ENCODE data around the gene GNAO1. TPM values are rescaled to one million over a fixed set of nuclear protein-coding genes. Genes with fewer than 3 reads are reported as not detected.

GNAO1 gene
- total RNA-seq, 1 donor: under 0.01 TPM

DNA sequence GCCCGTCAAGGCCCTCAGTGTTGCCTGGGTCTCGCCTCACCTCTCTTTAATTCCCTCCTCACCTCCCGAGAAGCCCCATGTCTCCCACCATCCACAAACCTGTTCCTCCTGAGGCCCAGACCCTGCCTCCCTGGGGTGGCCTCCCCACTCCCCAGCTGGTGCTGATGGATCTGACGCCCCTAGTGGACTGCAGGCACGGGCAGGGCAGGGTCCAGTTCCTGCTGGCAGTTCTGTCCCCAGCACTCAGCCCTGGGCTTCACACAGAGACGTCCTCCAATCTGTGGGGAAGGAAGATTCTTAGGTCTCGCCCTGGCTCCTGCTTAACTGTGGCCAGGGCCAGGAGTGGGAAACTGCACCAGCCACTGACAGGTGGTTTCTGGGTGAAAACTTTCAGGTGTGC lies 125.3 kb downstream of the GNAO1 start:
- no peak overlapping the region for H3K4me3 ChIP-seq (ENCODE audit: low read depth, low read length)
- no peak for TF ChIP-seq CTCF (IDR thresholded peaks at IDR 0.05; ENCODE audit: insufficient read depth, low read depth, low read length)
- no peak for DNase-seq (ENCODE audit: low read depth)

DNA sequence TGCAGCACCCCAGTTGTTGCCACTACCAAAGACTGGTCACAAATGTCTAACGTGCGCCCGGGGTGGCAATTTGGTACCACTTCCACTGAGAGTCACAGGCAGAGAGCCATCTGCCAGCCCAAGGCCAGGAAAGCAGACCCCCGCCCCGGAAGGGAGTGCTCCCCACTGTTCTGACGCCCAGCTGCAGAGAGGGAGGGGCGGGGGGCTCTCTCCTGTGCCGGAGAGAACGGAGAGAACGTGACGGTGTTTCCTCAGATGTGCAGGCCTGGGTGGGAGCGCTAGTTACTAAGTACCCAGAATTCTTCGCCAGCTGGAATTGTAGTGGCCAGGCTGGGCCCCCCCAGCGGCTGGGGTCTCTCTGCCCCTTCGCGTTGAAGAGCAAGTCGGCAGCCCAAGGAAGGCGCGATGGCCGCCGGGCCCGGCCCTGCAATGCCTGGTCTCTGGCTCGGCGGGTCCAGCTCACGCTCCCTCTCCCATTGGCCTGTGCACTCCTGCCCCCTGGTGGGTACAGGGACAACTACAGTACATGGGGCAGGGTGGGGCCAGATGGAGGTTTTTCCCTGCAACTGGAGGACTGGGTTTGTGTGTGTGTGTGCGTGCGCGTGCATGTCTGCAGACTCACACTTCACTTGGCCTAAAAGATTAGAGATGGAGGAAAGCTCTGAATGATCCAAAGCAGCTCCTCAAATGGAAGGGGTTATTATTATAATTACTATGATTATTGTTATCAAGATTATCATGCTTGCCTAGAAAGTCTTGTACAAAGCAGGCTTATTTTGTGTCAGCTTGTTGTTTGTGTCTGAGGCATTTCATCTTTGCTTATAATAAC lies 126.9 kb downstream of the GNAO1 start:
- peak; percentile 69 for DNase-seq (ENCODE audit: low read depth)
- peak; percentile 96 for TF ChIP-seq CTCF (IDR thresholded peaks at IDR 0.05; ENCODE audit: insufficient read depth, low read depth, low read length)
- H3K4me3 ChIP-seq (ENCODE audit: low read depth, low read length): peak overlapping the region; percentile 43

GRCh38 chr16:56318827-56319140 lies 127.5 kb downstream of the GNAO1 start:
- no peak for DNase-seq (ENCODE audit: low read depth)
- no peak overlapping the region for H3K4me3 ChIP-seq (ENCODE audit: low read depth, low read length)
- TF ChIP-seq CTCF (IDR thresholded peaks at IDR 0.05; ENCODE audit: insufficient read depth, low read depth, low read length): no peak

DNA sequence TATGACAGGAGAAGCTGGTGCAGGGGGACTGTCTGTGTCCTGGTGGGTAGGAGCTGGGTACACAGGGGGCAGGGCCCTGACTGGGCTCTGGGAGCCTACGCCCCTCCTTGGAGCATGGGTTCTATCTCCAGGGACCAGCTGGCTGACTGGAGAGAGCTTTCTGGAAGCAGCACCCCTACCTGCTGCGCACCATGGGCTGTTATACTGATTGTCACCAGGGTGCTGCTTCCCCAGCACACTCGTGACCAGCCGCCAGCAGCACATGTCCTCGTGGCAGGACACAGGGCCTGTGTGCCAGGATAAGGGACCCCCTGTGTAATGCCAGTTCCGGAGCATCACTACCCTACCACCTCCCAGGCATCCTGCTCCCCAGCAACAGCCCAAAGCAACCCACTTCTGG lies 128.1 kb downstream of the GNAO1 start:
- H3K4me3 ChIP-seq (ENCODE audit: low read depth, low read length): no peak overlapping the region
- DNase-seq (ENCODE audit: low read depth): no peak
- TF ChIP-seq CTCF (IDR thresholded peaks at IDR 0.05; ENCODE audit: insufficient read depth, low read depth, low read length): no peak

- TF ChIP-seq CTCF (IDR thresholded peaks at IDR 0.05; ENCODE audit: insufficient read depth, low read depth, low read length): no peak
- DNase-seq (ENCODE audit: low read depth): no peak
- no peak overlapping the region for H3K4me3 ChIP-seq (ENCODE audit: low read depth, low read length)
These were observed 128.8 kb downstream of the GNAO1 start for GRCh38 chr16:56320056-56320455.

DNA sequence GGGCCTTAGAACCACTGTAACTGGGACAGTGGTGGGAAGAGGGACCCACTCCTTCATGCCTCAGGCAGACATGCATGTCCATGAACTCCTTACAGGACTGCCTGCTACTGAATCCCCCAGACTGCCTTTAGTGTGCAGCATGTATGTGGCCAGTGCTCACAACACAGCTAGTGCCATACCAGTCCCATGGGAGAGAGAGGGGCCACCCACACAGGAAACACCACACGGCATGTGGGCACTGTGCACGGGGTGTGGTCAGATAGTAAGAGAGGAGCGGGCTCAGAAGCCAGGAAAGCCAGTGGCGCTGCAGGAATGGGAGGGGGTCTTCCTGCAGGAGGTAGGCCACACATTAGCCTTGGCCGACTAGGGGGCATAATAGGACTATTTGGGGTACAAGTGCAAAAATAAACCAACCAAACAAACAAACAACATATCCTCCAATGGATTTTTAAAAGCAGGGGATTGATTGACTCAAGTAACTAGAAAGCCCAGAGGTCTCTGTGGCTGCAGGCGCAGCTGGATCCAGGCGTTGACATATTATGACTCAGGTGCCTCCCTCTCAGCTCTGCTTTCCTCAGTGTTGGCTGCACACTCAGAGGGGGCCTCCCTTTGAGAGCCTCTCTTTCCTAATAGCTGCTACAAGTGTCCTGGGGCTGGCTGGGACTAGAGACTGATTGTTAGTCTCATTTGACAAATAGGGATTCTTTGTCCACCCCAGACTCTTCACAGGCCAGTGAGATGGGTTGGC lies 129.7 kb downstream of the GNAO1 start:
- no peak for DNase-seq (ENCODE audit: low read depth)
- TF ChIP-seq CTCF (IDR thresholded peaks at IDR 0.05; ENCODE audit: insufficient read depth, low read depth, low read length): no peak
- H3K4me3 ChIP-seq (ENCODE audit: low read depth, low read length): no peak overlapping the region

Data from fibroblast of villous mesenchyme (primary cell).